ENCODE data around the gene GDF11.

DNA sequence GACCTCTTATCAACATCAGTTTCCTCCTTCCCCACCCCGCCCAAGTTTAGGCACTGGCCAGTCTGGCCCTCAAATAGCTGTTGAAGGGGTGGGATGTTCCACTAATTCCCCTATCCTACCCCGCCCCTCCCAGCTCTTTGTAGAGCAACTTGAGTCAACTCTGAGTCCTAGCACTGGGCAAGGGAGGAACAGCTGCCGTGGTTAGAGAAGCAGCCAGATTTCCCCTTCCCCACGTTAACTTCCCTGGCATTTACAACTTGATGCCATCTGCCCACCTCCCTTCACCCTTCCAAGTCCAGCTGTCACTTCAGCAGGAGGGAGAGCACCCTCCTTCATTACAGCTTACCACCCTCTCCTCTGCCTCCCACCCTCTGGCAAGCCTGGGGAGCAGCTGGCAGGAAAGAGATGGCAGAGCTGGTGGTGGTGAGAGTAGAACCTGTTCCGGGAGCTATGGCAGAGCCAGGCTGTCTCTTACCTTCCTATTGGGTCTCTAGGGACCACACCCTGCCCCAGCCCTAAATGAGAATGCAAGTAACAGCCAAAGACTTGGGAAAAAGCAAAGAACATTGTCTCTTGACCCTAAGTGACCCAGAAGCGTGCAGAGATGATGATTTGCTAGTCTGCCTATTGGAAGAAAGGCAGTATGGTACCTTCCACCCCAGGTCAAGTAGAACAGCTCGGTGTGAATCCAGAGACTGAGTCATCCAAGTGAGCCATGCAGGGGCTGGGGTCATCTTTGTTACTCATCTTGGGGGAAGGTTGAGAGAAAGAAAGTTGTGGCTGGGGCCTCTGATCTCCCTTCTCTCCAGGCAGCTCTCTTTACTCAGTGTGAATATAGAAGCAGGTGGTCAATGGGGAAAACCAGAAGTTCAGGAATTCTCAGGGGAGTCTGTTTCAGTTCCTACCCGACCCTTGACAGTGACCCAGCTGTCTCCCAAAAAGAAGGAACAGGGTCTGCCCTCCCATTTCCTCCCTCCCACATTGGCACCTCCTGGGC, 25.6 kb upstream of the GDF11 start:
- TF ChIP-seq CTCF (IDR thresholded peaks at IDR 0.05; ENCODE audit: low read depth, low read length), result no peak
- TF ChIP-seq POLR2A (IDR thresholded peaks at IDR 0.05; ENCODE audit: extremely low read depth, insufficient read length), result no peak
- no peak for TF ChIP-seq MAX (IDR thresholded peaks at IDR 0.05; ENCODE audit: low read depth, low read length)
- TF ChIP-seq MYC (IDR thresholded peaks at IDR 0.05; ENCODE audit: low read depth, low read length), result no peak

Measured in NB4 (cell line).